Ecto neural progenitor cell (in vitro differentiated cells): ENCODE data around the gene MTOR.
"Not testable (repeated sequence)": the region's sequence is repeated elsewhere in the genome, so short reads cannot be mapped to it uniquely, and the experiment has no call there.

Experiments used
- DNase-seq: peaks from one replicate; pipeline ENCODE4 v3.0.0-alpha.2; 2018; ENCODE audit warnings: low spot score

The MTOR gene

GRCh38 chr1:11180342-11180744, 82.0 kb downstream of the MTOR start:
- DNase-seq: no peak

GRCh38 chr1:11179749-11180148, 82.6 kb downstream of the MTOR start:
- not testable (repeated sequence) for DNase-seq

- no peak for DNase-seq
Measured at GRCh38 chr1:11179125-11179524, 83.2 kb downstream of the MTOR start.

- DNase-seq: no peak
Measured at GRCh38 chr1:11178021-11179015, 84.0 kb downstream of the MTOR start.

GRCh38 chr1:11176081-11176706, 86.2 kb downstream of the MTOR start:
- no peak for DNase-seq

- DNase-seq: no peak
Measured at GRCh38 chr1:11175461-11175860, 86.9 kb downstream of the MTOR start.

- DNase-seq: no peak
Measured at GRCh38 chr1:11174261-11174942, 87.9 kb downstream of the MTOR start.

GRCh38 chr1:11170102-11170501, 92.2 kb downstream of the MTOR start:
- DNase-seq: no peak

- DNase-seq: no peak
Measured at GRCh38 chr1:11169202-11169601, 93.1 kb downstream of the MTOR start.

- DNase-seq: no peak
Measured at GRCh38 chr1:11168731-11169130, 93.6 kb downstream of the MTOR start.

- not testable (repeated sequence) for DNase-seq
Measured at GRCh38 chr1:11166744-11167143, 95.6 kb downstream of the MTOR start.

- DNase-seq: not testable (repeated sequence)
Measured at GRCh38 chr1:11162752-11163151, 99.6 kb downstream of the MTOR start.

GRCh38 chr1:11158720-11159321, 103.5 kb downstream of the MTOR start:
- no peak for DNase-seq

GRCh38 chr1:11158291-11158690, 104.1 kb downstream of the MTOR start:
- no peak for DNase-seq

GRCh38 chr1:11157867-11158266, 104.5 kb downstream of the MTOR start:
- no peak for DNase-seq

- DNase-seq: no peak
Measured at GRCh38 chr1:11157394-11157793, 105.0 kb downstream of the MTOR start.

GRCh38 chr1:11156963-11157362, 105.4 kb downstream of the MTOR start:
- no peak for DNase-seq

- no peak for DNase-seq
Measured at GRCh38 chr1:11156441-11156840, 105.9 kb downstream of the MTOR start.

GRCh38 chr1:11153184-11153583, 109.2 kb downstream of the MTOR start:
- DNase-seq: no peak

GRCh38 chr1:11152755-11153154, 109.6 kb downstream of the MTOR start:
- DNase-seq: no peak

GRCh38 chr1:11151826-11152612, 110.3 kb downstream of the MTOR start:
- no peak for DNase-seq
